Measurements from ENCODE around the gene PHACTR1.

GRCh38 chr6:13066050-13066449 lies 349.5 kb downstream of the PHACTR1 start:
- no peak for TF ChIP-seq POLR2AphosphoS5 (IDR thresholded peaks at IDR 0.05; ENCODE audit: borderline replicate concordance, low read depth, low read length)
- TF ChIP-seq EZH2 (IDR thresholded peaks at IDR 0.05): no peak

All from SK-N-MC (cell line).